Retinal pigment epithelial cell (primary cell): ENCODE measurements around the gene FAM3A.
A peak's percentile ranks its signal among the peaks of the same experiment; 100 is the strongest.

Source experiments
- DNase-seq: peaks from one replicate; pipeline ENCODE4 v3.0.0-alpha.2; 2010; ENCODE audit warnings: low read depth
- H3K4me3 ChIP-seq: 2 replicates; pipeline ENCODE4 v1.5.1; 2011; ENCODE audit warnings: mild to moderate bottlenecking, low read length, control low read depth, moderate library complexity
- CTCF ChIP-seq: conservative IDR thresholded peaks from 2 replicates; pipeline ENCODE4 v1.5.1; 2011; ENCODE audit warnings: low read depth, low read length, control low read depth, inconsistent platforms

Gene FAM3A

GRCh38 chrX:154460326-154460725 lies 55.7 kb downstream of the FAM3A start:
- no peak for DNase-seq
- no peak for TF ChIP-seq CTCF
- H3K4me3 ChIP-seq: no peak overlapping the region

DNA sequence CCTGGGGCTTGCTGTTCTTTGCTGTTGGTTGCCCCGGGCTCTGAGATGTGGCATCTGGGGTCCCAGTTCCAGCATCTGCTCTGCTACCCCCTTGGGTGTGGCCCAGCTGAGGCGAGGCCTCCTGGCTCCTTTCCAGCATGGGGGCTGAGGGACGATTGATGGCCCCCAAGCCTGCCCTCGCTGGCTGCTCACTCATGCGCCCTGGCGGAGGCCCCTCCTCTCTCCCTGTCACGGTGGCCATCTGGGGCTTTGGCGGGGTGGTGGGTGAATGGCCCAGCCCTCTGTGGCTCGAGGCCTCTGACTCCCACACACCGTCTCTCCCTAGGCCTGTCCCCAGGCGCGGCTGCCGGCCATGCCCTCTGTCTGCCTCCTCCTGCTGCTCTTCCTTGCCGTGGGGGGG lies 56.2 kb downstream of the FAM3A start:
- H3K4me3 ChIP-seq: peak overlapping the region; percentile 65
- no peak for TF ChIP-seq CTCF
- DNase-seq: no peak

GRCh38 chrX:154458954-154459778 lies 56.9 kb downstream of the FAM3A start:
- H3K4me3 ChIP-seq: peak overlapping the region; percentile 65
- no peak for DNase-seq

DNA sequence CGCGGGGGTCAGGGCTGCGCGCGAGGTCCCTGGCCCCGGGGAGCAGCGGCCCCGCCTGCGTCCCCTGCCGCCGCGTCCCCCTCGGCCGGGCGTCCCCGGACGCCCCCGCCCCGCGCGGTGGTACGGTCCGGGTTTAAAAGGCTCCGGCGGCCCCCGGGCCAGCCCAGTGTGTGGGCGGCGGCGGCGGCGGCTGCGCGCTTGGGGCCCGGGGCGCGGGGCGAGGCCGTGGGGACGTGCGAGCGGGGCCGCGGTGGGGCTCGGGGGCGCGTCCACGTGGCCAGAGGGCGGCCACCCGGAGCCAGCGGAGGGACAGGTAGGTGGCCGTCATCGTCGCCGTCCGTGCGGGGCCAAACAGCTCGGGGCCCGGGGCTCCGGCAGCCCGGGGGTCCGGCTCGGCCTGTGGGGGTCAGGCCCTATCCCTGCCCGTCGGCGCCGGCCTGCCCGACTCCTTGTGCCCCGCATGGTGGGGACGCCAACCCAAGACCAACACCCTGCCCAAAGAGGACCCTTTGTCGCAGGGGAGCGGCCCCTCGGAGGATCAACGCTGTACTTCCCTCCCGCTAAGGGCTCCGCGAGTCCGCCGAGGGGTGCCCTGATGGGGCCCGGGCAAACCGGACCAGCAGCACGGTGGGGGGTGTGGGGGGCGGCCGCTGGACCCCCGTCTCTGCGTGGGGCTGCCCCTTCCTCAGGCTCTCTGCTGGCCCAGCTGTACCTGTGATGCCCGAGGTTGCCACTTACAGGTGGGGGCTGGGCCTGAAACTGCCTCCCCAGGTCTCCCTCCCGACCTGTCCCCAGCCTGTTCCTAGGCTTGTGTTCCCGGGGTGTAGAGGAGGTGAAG lies 57.7 kb downstream of the FAM3A start, which contains the start of gene PLXNA3:
Gene PLXNA3, plus strand, starts transcription at position 166 of the 838 bp plus-strand sequence. CDS start 1,903 bp downstream, outside the sequence.
- no peak for DNase-seq
- no peak for TF ChIP-seq CTCF
- H3K4me3 ChIP-seq: peak within 1 kb of the TSS; percentile 65

More at GRCh38 chrX:154458954-154459778, 56.9 kb downstream of the FAM3A start:
- TF ChIP-seq CTCF: no peak

DNA sequence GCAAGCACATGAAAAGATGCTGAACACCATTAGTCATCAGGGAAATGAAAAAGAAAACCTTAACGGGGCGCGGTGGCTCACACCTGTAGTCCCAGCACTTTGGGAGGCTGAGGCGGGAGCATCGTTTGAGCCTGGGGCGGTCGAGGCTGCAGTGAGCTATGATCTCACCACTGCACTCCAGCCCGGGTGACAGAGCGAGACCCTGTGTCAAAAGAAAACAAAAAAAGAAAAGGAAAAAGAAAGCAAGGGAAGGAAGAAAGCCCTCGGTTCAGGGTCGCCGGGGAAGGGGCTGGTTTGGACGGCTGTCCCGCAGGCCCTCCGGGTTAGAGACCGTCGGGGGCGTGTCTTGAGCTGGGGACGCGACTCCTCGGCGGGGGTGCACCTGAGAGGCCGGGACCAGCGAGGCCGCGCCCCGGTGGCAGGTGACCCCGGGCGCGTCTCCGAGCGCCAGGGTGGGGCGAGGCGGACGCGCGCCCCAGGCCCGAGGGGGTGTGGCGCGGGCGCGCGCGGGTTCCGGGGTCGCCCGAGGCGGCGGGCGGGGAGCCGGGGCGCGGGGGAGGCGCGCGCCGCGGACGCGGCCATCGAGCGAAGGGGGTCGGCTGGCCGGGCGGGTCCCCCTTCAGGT lies 58.4 kb downstream of the FAM3A start:
- H3K4me3 ChIP-seq: peak overlapping the region; percentile 44
- TF ChIP-seq CTCF: no peak
- DNase-seq: no peak
